GM21526 (cell line): ENCODE results near the gene MOGAT3.

ENCODE experiments used
- ATAC-seq: cut with Tn5 transposase; IDR thresholded peaks from one replicate; pipeline ENCODE4 v1.9.1; 2021; ENCODE audit warnings: moderate library complexity; ENCODE audit not compliant: unreplicated experiment, low FRiP score

MOGAT3 gene, protein sequence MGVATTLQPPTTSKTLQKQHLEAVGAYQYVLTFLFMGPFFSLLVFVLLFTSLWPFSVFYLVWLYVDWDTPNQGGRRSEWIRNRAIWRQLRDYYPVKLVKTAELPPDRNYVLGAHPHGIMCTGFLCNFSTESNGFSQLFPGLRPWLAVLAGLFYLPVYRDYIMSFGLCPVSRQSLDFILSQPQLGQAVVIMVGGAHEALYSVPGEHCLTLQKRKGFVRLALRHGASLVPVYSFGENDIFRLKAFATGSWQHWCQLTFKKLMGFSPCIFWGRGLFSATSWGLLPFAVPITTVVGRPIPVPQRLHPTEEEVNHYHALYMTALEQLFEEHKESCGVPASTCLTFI

DNA sequence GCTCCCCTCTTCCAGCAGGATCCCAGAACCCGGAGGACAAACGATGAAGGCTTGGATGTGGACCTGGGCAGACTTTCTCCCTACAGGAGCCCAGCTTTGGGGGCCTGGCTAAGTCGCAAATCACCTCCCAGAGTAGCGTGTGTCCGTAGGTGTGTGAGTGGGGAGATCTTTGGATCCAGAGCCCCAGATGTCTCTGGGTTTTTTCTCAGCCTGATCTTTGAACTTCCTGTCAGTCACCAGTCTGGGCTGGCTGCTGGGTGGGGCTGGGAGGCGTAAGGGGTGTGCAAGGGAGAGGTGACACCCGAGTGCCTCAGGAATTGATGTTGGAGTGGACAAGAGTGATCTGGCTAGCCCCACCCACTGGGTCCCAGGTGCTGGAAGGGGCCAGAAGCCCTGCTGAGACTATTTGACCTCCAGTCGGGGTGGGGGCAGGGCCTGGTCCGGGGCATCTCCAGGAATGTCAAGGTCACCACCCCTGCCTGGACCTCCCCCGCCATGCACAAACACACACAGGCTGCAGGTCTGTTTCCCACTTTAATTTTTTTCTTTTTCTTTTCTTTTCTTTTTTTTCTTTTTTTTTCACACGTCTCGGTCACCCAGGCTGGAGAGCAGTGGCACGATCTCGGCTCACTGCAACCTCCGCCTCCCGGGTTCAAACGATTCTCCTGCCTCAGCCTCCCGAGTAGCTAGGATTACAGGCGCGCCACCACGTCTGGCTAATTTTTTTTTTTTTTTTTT lies at the start of gene MOGAT3:
Gene MOGAT3, minus strand, starts transcription at position 175 of the 738 bp plus-strand sequence. CDS start 182 bp downstream, outside the sequence.
- ATAC-seq = no peak

DNA sequence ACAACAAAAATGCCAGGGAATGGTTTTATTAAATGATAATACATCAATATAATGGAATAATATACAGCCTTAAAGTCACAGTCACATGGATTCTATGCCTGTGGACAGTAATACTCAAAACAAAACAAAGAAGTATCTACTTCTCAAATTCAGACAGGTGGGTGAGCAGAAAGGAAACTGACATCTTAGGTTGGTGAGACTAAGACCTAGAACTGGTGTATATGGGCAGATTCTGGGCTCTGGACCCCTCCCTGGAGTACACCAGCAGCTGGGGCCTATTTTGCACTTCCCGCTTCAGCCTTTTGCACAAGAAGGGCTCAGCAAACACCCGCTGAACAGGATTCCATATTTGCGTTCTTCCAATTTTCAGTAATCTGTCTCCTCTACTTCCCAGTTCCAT lies 49.5 kb upstream of the MOGAT3 start:
- no peak for ATAC-seq

- no peak for ATAC-seq
Observed at GRCh38 chr7:101248276-101248675, 47.4 kb upstream of the MOGAT3 start.

GRCh38 chr7:101245147-101245668 lies 44.4 kb upstream of the MOGAT3 start:
- ATAC-seq = no peak

DNA sequence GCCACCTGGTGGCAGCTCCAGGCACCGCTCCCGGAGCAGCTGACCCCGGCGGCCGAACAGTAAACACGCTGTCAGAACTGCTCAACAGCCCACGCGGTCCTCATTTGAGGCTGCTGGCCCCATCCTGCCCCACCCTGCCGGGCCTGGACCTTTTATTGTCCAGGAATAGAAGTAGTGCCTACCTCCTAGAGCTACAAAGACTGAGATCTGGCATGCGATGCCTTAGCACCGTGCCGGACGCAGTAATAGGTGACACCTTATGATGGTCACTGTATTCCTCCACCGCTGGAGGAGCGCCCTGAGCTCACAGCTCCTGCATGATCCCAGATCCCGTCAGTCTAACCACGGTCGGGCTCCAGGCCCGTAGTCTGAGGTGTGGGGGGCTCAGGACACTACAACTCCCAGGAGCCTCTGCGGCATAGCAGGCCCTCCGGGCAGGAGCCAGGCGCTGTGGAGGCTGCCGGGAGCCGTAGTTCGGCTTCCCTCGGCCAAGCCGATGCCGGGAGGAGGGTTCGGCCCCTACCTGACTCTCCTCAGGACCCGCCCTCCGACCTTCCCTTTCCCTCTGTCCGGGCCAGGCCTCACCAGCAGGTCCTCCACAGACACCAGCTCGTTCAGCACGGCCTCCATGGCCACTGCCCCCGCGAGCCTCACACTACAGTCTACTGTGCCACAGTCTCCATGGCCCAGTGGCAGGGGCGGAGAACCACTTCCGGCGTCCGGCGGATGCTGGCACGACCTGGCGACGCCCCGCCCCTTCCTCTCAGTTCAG lies 43.7 kb upstream of the MOGAT3 start, which contains the start of gene FIS1:
Gene FIS1, minus strand, starts transcription at position 707 of the 772 bp plus-strand sequence. Its CDS starts 77 bp downstream, at position 630.
- peak; percentile 80 for ATAC-seq

- no peak for ATAC-seq
Observed at GRCh38 chr7:101243646-101244374, 43.0 kb upstream of the MOGAT3 start.

- ATAC-seq = no peak
Observed at GRCh38 chr7:101241443-101242349, 40.9 kb upstream of the MOGAT3 start.

DNA sequence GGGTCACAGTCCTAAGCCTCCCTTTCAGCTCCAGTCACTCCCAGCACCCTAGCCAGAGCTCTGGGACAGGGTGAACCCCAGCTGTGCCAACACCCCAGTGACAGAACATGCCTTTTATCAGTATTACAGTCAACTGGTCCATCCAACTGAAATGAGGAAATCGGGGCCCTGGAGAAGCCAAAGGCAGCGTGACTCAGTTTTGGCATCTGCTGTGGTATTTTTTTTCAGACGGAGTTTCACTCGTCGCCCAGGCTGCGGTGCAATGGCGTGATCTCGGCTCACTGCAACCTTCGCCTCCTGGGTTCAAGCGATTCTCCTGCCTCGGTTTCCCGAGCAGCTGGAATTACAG lies 40.2 kb upstream of the MOGAT3 start:
- no peak for ATAC-seq

DNA sequence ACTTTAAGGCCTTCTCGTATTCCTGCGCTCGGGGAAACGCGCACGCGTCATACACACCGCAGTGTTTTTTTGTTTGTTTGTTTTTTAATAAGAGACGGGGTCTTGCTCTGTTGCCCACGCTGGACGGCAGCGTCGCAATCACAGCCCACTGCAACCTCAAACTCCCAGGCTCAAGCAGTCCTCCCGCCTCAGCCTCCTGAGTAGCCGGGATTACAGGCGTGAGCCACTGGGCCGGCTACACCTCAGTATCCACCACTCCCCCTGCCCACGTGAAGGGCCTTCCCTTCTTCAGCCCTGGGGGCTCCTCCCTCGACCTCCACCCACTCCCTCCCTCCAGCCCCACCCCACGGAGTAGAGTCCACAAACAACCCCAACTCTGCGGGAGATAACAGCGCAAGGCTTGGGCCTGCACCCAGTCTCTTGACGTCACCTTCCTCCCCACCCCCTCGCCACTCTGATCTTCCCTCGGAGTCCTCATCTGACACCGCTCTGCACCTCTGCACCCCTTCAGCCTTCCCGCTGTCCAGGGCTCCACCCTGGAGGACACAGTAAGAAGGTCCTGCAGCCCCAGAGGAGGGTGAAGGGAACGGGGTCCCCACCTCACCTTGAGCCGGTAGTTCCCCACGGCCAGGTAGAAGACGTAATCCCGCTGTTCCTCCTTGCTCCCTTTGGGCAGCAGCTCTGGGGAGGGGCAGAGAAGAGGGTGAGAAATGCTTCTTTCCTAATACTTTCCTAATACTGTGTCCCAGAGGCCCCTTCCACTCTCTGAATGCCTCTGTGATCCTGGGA lies 39.6 kb upstream of the MOGAT3 start:
- no peak for ATAC-seq

- ATAC-seq = no peak
Observed at GRCh38 chr7:101239951-101240220, 39.0 kb upstream of the MOGAT3 start.

DNA sequence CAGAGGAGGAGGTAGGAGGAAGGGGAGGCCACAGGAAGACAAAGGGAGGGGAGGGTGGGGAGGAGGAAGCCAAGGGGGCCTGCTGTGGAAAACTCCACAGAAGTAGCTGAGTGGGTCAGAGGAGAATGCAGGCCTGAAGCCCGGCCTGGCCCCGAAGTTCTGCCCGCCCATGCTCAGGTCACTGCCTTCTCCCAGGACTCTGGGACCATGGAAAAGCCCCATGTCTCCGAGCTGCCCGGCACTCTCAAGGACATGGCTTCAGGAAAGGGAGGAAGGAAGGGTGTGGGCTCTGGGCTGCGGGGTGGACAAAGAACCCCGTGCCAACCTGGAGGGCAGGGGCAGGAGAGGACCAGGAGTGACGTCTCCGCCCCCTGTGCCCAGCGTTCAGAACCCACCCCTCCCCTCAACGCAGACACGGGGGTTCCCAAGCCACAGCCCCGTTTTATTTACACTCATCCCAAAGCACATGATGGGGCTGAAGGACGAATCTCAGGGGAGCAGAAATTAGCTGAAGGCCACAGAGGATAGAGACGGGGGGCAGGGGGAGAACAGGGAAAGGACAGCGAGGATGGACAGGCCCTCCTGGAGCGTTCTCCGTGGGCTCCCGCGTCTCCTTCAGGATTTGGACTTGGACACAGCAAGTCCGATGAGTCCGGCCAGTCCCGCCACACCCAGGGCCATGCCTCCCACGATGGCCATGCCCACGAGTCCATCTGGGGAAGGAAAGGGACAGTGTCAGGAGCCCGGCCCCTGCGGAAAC lies 38.5 kb upstream of the MOGAT3 start:
- no peak for ATAC-seq

DNA sequence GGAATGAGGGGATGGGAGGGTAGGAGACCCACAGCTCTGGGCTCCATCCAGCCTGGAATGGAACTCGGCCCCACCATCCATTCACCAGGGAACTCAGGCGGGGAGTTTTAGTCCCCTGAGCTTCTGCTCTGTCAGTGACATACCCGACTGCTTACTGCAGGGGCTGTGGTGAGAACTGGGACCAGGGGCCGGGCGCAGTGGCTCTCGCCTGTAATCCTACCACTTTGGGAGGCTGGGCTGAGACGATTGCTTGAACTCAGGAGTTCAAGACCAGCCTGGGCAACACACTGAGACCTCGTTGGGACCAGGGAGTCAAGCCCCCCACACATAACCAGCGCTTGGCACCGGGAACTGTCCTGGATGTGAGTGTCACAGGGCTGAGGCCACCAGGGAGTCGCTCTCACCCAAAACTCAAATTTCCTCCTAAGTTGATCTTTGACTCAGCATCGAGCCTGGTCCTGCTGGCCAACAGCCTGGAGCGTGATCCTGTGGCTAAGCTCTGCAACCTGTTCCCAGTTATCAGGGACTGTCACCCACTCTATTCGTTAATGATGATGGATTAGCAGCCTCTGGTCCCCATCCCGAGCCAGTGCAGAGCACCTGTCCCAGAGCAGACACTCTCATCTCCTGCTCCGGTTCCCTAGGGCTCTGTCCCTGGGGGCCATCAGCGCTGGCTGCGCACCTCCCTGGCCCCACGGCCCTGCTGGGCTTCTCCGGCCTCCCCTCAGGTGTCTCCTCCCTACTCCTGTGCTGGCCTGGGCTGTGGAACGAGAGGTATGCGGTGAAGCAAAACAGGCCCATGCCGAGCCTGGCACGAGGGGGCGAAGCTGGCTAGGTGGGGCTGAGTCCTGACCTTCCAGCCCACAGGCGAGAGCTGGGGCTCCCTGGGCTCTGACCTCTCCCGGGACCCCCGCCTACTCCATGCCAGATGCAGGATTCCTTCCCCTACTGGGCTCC lies 37.7 kb upstream of the MOGAT3 start:
- no peak for ATAC-seq

DNA sequence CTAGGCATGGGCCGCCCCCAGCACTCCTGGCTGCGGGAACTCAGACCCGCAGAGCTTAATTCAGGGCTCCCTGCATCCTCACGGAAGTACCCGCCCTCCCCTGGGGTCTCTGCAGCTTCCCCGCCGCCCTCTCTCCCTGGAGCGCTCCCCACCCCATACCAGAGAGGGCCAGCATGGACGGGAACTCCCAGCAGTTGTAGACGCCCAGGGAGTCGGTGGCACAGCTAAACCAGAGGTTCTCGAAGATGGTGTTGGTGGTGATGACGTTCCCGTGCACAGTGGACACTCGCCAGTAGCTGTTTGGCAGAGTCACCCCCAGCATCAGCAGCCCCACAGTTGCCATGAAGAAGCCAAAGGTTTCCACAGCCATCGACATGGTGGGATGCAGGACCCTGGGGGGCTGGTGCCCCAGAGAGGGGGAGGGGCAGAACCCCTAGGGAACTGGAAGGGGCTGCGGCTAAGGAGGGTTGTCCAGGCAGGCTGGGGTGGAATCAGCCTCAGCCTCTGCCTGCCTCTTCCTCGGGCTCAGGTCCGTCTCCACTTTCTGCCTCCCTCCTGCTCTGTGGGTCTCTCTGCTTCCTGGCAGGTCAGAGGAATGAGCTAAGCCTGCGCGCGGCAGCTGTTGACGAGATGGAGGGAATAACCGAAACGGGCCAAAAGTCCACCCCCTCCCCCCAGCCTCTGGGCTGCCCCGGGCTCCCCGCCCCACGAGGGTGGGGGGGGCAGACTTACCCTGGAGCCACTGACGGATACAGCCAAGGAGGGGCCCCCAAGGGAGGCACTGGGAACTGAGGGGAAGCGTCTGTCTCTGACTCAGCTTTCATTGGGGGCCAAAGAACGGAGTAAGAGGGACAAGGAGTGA lies 36.6 kb upstream of the MOGAT3 start, which contains the start of gene CLDN15:
Gene CLDN15, minus strand, starts transcription at position 597 of the 862 bp plus-strand sequence. Its CDS starts 221 bp downstream, at position 376.
- no peak for ATAC-seq

- ATAC-seq = no peak
Observed at GRCh38 chr7:101236292-101236835, 35.5 kb upstream of the MOGAT3 start.

DNA sequence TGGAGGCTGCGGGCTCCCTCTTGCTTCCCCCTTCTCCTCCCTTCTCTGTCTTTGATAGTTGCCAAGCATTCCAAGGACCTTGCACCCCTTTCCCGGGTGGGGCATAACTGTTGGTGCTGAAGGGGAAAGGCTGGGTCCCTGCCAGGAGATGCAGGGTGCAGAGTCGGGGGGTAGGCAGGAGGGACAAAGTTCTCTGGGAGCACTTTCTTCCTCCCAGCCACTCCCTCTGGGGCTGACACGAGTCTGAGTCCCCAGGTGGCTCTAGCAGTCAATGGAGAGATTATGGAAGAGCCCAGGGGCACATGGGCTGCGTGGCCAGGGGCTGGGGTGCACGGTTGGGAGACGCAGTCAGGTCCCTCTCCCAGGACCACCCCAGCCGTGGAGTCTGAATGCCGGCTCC lies 34.7 kb upstream of the MOGAT3 start:
- no peak for ATAC-seq

DNA sequence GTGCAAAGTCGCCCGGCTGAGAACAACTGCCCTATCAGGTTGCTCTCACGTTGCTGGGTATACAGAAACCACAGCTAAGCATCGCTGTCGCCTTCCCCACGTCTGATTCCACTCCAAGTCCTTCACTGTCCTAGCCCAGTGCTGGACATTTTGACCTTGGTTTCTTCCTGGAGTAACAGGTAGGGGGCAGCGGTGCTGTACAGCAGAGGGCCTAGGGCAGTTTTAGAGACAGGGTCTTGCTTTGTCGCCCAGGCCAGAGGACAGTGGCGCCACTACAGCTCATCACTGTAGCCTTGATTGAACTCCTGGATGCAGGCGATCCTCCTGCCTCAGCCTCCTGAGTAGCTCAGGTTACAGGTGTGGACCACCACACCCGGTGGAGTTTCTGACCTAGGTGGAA lies 34.2 kb upstream of the MOGAT3 start:
- ATAC-seq = no peak
